Myocyte (in vitro differentiated cells): ENCODE results near the gene KHNYN. TPM values are rescaled to one million over a fixed set of nuclear protein-coding genes. Genes with fewer than 3 reads are reported as not detected.
A peak's percentile ranks its signal among the peaks of the same experiment; 100 is the strongest.
"Not testable (repeated sequence)": the region's sequence is repeated elsewhere in the genome, so short reads cannot be mapped to it uniquely, and the experiment has no call there.

Source experiments
- DNase-seq: peaks from one replicate; pipeline ENCODE4 v3.0.0-alpha.2; 2012; ENCODE audit warnings: low read depth
- total RNA-seq: library from RNA; depleted of rRNA; stranded (reverse); fragments of >200 nt; gene quantifications from 2 replicates; pipeline ENCODE4 v1.2.3, GENCODE V29; 2014

KHNYN gene
- total RNA-seq, 1 donor from 2014 or later = 28.0 TPM

DNA sequence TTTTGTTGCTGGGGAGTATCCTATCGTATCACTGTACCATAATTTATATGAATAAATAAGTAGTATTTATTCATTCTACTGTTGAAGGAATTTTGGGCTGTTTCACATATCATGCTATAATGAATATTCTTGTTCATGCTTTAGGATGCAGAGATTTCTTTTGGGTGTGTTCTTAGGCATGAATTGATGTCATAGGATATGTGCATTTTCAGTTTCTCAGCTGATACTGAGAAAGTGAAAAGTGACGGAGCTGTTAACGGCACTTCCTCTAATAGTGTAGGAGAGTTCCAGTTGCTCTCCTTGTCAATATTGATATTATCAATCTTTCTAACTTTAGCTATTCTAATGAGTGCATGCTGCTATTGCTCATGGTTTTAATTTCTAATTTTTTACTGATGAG lies 36.1 kb downstream of the KHNYN start:
- DNase-seq = no peak

DNA sequence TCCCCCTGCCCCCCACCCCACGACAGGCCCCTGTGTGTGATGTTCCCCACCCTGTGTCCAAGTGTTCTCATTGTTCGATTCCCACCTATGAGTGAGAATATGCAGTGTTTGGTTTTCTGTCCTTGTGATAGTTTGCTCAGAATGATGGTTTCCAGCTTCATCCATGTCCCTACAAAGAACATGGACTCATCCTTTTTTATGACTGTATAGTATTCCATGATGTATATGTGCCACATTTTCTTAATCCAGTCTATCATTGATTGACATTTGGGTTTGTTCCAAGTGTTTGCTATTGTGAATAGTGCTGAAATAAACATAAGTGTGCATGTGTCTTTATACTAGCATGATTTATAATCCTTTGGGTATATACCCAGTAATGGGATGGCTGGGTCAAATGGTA lies 40.7 kb downstream of the KHNYN start:
- DNase-seq = not testable (repeated sequence)

DNA sequence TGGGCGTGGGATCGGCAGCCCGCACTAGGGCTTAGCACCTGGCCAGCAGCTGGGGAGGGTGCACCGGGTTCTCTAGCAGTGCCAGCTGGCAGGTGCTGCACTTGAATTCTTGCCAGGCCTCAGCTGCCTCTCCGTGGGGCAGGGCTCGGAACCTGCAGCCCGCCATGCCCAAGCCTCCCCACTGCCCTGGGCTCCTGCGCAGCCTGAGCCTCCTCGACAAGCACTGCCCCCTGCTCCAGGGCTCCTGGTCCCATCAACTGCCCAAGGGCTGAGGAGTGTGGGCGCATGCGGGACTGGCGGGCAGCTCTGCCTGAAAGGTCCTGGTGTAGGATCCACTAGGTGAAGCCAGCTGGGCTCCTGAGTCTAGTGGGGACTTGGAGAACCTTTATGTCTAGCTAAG lies 43.5 kb downstream of the KHNYN start:
- DNase-seq = no peak

DNA sequence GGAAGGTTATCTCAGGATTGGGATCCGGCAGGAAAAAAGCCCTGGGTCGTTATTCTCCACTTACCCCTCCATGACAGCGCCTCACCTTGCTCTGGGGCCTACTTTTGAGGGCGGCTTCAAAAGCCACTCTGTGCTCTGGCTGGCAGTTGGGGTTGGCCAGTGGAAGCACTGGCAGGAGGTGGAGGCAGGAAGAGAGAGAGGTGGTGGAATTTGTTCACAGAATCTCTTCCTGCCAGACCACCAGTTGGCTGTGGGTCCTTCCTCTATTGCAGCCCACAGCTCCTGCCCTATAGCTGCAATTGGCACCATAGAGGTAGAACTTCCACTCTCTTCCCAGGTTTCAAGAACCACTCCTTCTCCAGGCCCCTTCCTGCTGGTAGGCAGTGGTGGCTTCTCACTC lies 45.5 kb downstream of the KHNYN start:
- no peak for DNase-seq

DNA sequence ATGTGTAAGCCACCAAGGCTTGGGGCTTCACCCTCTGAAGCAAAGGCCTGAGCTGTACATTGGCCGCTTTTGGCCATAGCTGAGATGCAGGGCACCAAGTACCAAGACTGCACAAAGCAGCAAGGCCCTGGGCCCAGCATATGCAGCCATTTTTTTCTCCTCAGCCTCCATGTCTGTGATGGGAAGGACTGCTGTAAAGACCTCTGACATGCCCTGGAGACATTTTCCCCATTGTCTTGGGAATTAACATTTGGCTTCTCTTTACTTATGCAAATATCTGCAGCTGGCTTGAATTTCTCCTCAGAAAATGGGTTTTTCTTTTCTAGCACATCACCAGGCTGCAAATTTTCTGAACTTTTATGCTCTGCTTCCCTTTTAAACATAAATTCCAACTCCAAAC lies 50.2 kb downstream of the KHNYN start:
- DNase-seq = not testable (repeated sequence)

DNA sequence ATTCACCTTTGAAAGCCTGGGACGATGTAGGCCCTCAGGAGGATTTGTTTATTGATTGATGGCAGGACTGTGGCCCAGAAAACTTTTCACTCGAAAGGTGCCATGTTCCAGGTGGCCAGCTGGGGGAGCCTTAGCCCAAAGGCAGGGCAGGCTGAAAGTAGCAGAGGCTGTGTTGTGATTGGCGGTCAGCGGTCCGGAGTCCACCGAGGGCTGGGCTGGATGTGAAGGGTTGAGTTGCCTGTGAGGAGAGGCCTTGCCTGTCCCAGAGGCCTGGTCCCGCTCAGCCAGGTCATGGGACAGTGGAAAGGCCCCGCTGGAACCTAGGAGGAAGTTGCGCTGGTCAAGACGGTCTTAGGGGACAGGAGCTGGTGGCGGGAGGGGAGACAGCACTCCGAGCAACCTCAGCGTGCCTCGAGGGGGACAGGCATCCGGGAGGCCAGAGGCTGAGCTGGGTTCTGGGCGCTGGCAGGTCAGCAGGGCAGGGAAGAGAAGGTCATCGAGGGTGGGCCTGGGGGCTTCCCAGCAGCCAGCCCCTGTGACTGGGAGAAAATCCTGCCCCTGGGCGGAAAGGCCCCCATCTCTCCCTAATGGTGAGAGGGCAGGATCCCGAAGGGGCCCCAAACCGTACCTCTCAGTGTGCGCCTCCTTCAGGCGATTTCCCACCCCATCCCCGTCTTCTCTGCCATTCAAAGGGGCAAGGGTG lies 52.0 kb downstream of the KHNYN start:
- DNase-seq = peak; percentile 7

DNA sequence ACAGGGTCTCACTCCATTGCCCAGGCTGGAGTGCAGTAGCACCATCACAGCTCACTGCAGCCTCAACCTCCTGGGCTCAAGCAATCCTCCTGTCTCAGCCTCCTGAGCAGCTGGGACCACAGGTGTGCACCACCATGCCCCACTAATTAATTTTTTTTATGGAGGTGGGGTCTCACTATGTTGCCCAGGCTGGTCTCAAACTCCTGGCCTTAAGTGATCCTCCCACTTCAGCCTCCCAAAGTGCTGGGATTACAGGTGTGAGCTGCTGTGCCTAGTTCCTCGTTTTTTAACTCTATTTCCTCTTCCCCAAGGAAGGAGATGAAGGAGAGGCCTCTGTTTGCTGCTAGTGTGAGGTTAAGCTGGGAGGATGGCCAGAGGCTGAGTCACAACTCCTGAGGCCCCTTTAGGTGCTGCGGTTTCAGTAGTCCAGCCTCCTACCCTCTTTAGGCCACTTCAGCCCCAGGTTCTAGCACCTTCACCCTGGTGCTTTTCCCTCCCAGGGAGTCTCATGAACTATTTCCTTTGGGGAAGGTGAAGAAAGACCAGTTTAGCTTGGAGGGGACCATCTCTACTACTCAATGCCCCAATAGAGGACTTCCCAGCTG lies 53.0 kb downstream of the KHNYN start:
- peak; percentile 15 for DNase-seq

DNA sequence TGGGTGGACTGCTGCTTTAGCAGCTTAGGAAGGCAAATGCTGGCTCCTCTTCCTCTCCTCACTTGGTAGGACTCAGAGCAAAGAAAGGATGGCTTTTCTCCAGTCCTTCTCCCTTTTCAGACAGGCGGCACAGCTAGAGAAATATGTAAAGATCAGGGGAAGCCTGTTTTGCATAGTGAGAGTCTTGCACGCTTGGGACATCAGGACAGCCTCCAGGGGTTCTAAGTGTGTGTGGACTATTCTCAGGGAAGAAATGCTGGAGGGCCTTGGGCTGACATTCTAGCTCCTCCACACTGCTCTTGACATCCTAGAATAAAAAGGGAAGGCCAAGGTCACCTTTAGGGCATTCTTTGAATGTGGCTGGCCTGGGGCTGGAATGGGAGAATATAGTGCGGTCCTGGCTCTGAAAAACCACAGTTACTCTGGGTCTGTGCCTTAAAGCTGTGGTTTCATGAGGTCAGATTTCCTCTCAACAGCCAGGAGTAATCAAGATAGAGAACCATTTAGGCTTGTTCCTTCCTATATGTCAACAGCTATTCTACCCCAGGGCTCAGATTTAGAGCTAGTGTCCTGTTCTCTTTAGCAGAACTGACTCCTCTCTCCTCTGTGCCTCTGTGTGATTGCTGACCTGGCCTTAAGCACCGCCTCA lies 54.0 kb downstream of the KHNYN start:
- peak; percentile 28 for DNase-seq

Other genes with a start within 250 kb of the KHNYN start
- gene IPO4, start 241.1 kb upstream of the KHNYN start, total RNA-seq = 85.4 and 99.4 TPM in 2 replicates
- 59.5 and 76.3 TPM in 2 replicates for gene TM9SF1, start 234.5 kb upstream of the KHNYN start, total RNA-seq
- not detected in 2 replicates for gene TSSK4, start 224.3 kb upstream of the KHNYN start, total RNA-seq
- gene CHMP4A, start 216.5 kb upstream of the KHNYN start, total RNA-seq = 42.1 and 49.6 TPM in 2 replicates
- gene MDP1, start 213.9 kb upstream of the KHNYN start, total RNA-seq = 16.6 and 16.7 TPM in 2 replicates
- gene NEDD8, start 197.6 kb upstream of the KHNYN start, total RNA-seq = 196 and 233 TPM in 2 replicates
- 60.8 and 90.3 TPM in 2 replicates for gene GMPR2, start 197.0 kb upstream of the KHNYN start, total RNA-seq
- 39.2 and 48.7 TPM in 2 replicates for gene TINF2, start 187.3 kb upstream of the KHNYN start, total RNA-seq
- gene TGM1, start 166.8 kb upstream of the KHNYN start, total RNA-seq = 0.08 and 0.99 TPM in 2 replicates
- 26.3 TPM in 2 replicates for gene RABGGTA, start 158.4 kb upstream of the KHNYN start, total RNA-seq
- 17.5 and 25.1 TPM in 2 replicates for gene DHRS1, start 130.2 kb upstream of the KHNYN start, total RNA-seq
- 27.9 and 28.9 TPM in 2 replicates for gene NOP9, start 130.1 kb upstream of the KHNYN start, total RNA-seq
- gene CIDEB, start 122.0 kb upstream of the KHNYN start, total RNA-seq = not detected in 2 replicates
- gene LTB4R2, start 119.8 kb upstream of the KHNYN start, total RNA-seq = 2.7 and 3.2 TPM in 2 replicates
- 0.67 and 0.68 TPM in 2 replicates for gene LTB4R, start 118.5 kb upstream of the KHNYN start, total RNA-seq
- gene ADCY4, start 94.9 kb upstream of the KHNYN start, total RNA-seq = not detected in 2 replicates
- gene RIPK3, start 90.0 kb upstream of the KHNYN start, total RNA-seq = not detected in 2 replicates
- gene NFATC4, start 61.8 kb upstream of the KHNYN start, total RNA-seq = 19.4 and 23.2 TPM in 2 replicates
- 0.05 and 0.21 TPM in 2 replicates for gene NYNRIN, start 31.0 kb upstream of the KHNYN start, total RNA-seq
- gene CBLN3, start 286 bp upstream of the KHNYN start, total RNA-seq = 1.0 and 1.2 TPM in 2 replicates
- gene SDR39U1, start 12.8 kb downstream of the KHNYN start, total RNA-seq = 24.2 and 27.5 TPM in 2 replicates
- not detected in 2 replicates for gene CMA1, start 78.3 kb downstream of the KHNYN start, total RNA-seq
- not detected in 2 replicates for gene CTSG, start 146.3 kb downstream of the KHNYN start, total RNA-seq
- gene GZMH, start 179.7 kb downstream of the KHNYN start, total RNA-seq = not detected in 2 replicates
- gene GZMB, start 204.2 kb downstream of the KHNYN start, total RNA-seq = not detected in 2 replicates